GM21529 (cell line): ENCODE results near the gene THADA.
A peak's percentile ranks its signal among the peaks of the same experiment; 100 is the strongest.
"Not testable (repeated sequence)": the region's sequence is repeated elsewhere in the genome, so short reads cannot be mapped to it uniquely, and the experiment has no call there.

Experiments
- ATAC-seq: cut with Tn5 transposase; IDR thresholded peaks from one replicate; pipeline ENCODE4 v1.9.1; 2021; ENCODE audit not compliant: unreplicated experiment

The THADA gene

GRCh38 chr2:43448011-43448821, 147.6 kb downstream of the THADA start:
- no peak for ATAC-seq

GRCh38 chr2:43446755-43447154, 149.1 kb downstream of the THADA start:
- ATAC-seq = not testable (repeated sequence)

- ATAC-seq = no peak
Measured at GRCh38 chr2:43445781-43446180, 150.1 kb downstream of the THADA start.

- ATAC-seq = no peak
Measured at GRCh38 chr2:43444989-43445645, 150.7 kb downstream of the THADA start.

GRCh38 chr2:43443282-43443681, 152.6 kb downstream of the THADA start:
- no peak for ATAC-seq

DNA sequence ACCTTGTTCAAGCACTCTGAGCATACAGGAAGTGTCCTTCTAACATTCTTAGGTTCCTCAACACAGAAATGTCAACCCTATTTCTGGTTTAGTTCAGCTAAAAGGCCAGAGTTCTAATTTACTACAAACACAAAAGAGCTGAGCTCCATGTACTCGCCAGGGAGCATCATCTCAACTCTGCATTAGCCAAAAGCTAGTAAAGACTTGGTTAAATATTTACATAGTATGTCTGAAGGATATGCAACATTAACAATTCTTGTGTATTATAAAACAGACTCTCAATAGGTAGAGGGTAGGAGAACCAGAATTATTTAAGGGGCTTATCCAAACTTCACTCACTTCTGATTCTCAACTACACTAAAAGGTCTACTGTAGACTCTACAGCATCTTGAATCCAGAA, 154.6 kb downstream of the THADA start:
- no peak for ATAC-seq

DNA sequence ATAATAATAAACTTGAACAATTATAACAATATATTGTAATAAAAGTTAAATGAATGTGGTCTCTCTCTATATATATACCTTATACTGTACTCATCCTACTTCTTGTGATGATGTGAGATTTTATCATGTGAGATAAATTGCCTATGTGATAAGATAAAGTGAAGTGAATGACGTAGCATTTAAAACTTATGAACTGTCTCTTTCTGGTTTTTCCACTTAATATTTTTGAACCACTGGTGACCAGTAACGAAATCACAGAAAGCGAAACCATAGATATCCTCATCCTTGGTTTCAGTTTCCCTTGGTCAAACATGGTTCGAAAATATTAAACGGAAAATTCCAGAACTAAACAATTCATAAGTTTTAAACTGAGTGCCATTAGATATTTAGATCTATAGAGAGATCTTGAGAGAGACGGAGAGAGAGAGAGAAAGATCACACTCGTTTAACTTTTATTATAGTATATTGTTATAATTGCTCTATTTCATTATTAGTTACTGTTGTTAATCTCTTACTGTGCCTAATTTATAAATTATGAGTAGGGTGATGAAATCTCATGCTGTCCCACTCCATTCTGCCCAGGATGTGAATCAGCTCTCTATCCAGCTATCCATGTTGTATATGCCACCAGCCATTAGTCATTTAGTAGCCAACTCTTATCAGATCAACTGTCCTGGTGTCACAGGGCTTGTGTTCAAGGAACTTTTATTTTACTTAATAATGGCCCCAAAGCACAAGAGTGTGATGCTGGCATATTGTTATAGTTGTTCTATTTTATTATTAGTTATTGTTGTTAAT, 156.8 kb downstream of the THADA start:
- ATAC-seq = no peak

DNA sequence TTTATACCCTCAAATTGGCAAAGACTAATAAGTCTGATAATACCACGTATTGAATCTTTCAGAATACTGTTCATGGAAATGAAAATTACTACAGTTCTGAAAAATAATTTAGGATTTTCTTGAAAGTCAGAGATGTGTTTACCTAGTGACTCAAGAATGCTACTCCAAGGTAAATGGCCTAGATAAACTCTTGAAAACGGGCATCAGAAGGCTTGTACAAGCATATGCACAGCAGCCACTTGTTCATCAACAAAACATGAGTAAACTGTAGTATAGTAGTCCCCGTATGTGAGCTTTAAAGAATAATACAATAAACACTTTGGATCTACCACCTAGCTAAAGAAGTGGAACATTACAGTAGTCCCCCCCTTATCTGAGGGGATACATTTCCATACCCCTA, 157.5 kb downstream of the THADA start:
- no peak for ATAC-seq

DNA sequence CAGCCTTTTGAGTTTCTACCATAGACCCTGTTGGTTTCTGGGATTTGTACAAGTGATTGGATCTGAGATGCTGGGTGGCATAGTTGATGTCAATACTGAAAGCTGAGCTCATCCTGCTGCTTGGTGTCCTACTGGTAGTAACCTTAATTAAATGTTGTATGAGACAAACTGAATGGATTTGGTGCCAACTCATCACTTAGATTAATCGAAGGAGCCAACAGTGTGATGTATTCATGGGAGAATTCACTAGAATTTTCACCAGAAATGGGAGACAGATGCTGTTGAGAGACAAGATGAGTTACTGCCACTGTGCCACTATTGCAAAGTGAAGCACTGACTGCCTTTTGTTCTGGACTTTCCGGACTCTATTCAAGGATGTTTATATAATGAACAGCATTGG, 158.5 kb downstream of the THADA start:
- ATAC-seq = no peak

DNA sequence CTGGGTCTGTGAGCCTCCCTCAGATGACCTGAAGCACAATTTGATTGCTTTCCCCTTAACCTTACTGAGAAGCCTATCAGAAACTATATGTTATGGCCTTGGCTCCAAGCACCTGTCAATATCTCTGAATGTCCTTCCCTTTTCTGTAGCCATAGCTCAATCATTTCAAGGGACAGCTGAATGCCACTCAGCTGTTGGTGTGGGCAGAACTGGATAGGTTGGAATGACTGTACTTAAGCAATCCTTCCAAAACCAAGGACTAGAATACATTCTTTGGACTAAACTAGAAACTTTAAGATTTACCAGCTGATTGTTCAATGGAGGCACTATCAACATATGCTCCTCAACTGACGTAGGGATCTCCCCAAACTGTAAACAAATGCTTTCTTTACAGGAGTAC, 159.4 kb downstream of the THADA start:
- ATAC-seq = no peak

GRCh38 chr2:43435746-43436145, 160.1 kb downstream of the THADA start:
- ATAC-seq = no peak

DNA sequence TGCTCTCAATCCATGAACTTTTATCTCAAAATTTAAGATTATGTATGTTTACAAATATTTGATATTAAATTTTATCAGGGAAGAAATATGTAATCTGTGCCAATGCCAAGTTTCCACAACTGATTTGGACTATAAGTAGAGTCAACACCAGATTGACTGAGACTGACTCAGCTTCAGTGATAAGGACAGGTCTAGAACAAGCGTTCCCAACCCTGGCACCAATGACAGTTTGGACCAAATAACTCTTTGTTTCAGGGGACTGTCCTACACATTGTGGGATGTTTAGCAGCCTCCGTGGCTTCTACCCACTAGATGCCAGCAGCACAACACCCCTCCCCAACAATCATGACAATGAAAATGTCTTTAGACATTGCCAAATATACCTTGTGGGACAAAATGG, 165.3 kb downstream of the THADA start:
- no peak for ATAC-seq

DNA sequence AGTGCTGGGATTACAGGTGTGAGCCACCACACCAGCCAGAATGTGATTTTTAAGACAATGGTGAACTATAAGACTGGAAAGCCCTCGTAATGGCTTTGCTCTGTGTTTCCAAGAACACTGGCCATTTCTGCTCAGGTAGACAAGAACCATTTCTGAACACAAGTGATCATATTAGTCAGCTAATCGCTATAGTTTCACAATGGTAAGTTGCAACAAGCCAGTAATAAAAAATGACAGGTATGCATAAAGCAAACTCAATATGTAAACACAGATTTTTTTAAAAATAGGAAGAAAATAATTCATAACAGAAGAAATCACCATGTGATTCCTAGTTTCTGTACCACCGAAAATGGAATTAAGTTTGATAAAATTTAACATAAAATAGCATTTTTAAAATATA, 166.5 kb downstream of the THADA start:
- no peak for ATAC-seq

GRCh38 chr2:43427032-43427424, 168.8 kb downstream of the THADA start:
- ATAC-seq = no peak

DNA sequence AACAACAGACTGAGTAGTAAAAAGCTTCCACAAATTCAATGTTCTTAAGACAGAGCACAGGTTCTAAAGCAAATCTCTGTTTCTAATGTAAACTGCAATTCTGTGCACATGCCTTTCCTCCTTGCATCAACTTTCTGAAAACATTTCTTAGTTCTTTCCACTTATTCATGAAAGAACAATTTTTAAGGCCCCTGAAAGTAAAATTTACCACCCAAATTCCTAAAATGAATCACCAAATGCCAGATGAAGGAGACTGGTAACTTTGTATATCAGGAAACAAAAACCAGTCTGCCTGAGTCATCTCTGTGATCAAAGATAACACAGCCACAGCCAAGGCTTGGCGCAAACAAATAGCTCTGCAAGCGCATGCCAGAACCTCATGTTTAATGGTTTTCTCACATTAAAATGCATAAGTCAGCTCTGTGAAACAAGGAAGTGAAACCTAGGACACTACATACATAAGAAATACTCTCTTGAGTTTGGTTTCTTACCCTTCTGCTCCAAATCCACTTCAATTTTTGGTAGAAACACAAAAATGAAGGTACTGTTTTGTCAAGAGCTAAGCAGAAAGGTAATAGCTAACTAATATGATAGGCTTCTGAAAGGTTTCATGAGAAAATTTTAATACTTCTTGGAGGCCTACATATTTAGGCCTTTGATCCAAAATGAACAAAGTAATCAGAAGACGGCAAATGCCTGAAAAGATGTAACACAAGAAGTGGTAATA, 169.4 kb downstream of the THADA start:
- ATAC-seq = peak; percentile 84

DNA sequence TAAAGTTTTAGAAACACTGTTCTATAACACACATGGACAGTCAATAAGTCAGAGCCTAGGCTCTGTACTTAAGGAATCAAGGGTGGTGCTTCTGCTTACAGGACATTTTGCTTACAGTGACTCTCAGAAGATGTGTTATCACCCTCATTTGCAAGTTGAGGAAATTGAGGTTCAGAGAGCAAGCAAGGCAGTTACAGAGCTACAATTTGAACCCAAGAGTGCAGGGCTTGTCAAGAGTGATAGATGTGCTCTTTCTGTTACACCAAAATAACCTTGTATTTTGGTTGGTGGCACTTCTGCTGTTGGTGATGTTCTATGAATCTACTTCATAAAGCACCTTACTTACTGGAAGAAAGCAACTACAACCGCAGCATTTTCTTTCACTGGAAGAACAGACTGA, 170.2 kb downstream of the THADA start:
- no peak for ATAC-seq

DNA sequence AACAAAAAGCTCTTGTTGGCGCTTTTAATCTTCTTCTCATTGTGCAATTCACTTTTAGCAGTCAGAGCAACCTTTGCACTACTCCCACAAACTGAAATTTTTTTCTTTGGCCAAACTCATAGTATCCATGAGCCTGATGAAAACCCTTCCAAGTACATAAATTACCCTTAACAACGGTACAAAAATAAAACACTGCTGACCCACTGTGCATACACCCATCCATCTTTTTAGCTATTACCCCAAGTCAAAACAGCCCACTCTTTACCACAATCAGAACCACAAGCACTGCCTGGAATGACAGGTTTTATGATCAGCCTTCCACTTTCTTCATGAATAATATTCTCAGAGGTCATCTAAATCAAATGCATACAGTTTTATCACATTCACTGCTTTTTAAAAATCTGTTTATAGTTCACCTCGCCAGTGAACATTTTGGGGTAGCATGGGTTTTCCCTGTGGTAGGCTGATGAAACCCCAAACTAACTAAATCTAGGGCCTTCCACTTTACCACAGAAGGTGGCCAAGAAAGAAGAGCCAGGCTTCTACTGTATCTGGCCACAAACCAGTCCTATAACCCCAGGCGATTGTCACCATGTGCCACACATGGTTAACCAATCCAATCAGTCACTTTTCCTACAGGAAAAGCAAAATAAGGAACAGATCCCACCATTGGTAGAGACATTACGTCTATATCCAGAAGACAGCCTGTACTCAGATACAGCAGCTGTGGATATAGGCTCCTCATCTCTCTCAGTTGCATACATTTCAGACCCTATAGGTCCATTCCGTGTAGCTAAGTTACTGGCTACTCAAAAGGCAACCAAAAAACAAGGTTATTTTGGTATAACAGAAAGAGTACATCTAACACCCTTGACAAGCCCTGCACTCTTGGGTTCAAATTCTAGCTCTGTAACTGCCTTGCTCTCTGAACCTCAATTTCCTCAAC, 171.3 kb downstream of the THADA start:
- ATAC-seq = no peak

DNA sequence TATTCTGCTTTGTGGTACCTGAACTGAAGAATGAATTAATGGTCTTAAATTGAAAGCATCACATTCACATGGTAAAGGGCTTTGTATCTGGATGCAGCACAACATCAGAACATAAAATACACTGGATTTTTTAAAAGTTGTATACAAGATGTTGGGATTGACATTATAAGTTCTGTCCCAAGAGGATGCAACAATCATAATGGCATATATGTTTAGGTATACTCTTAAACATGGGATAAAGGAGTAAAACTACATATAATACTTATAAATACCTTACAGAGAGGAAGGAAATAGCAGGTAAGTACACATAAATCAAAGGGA, 171.9 kb downstream of the THADA start:
- ATAC-seq = no peak

DNA sequence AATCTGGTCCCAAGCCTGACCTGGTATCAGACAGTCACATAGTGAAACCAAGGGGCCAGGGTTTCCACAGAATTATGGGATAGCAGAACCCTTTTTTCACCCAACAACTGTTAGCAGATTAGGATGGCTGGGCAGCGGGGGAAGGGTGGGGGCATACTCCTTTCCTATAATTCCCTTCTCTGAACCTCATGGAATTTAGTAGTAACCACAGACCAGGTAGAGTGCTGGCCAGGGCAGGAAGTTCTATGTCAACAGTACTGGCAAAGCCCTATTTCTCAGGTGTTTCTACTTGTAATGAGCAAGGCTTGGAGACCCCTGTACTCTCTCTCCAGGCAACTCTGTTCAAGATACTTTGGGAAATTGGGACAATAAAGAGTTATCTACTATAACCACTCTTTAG, 174.6 kb downstream of the THADA start:
- no peak for ATAC-seq

- no peak for ATAC-seq
Measured at GRCh38 chr2:43420389-43420801, 175.4 kb downstream of the THADA start.
